Duodenal mucosa (tissue), 2 donors: Measurements from ENCODE around the gene SLC9A5.

Experiments
- H3K27ac ChIP-seq: one replicate; pipeline ENCODE4 v1.7.0; 2013; ENCODE audit warnings: low read depth, low read length
- H3K27me3 ChIP-seq, 2 donors: one replicate each; pipeline ENCODE4 v1.7.0; 2013; ENCODE audit warnings: low read length in 2 of 2, control low read depth in 1 of 2; ENCODE audit not compliant: insufficient read depth in 2 of 2, control insufficient read depth in 1 of 2
- H3K36me3 ChIP-seq, 2 donors: one replicate each; pipeline ENCODE4 v1.7.0; 2013; ENCODE audit warnings: low read length in 2 of 2, control low read depth in 1 of 2; ENCODE audit not compliant: insufficient read depth in 2 of 2, control insufficient read depth in 1 of 2
- H3K4me1 ChIP-seq, 2 donors: one replicate each; pipeline ENCODE4 v1.7.0; 2013; ENCODE audit warnings: low read length in 2 of 2, control low read depth in 1 of 2; ENCODE audit not compliant: insufficient read depth in 2 of 2, control insufficient read depth in 1 of 2
- H3K4me3 ChIP-seq, 2 donors: one replicate each; pipeline ENCODE4 v1.7.0; 2013; ENCODE audit warnings: low read length in 2 of 2, low read depth in 1 of 2
- H3K9ac ChIP-seq, 2 donors: one replicate each; pipeline ENCODE4 v1.7.0; 2013; ENCODE audit warnings: low read length in 2 of 2, low read depth in 1 of 2
- H3K9me3 ChIP-seq, 2 donors: one replicate each; pipeline ENCODE4 v1.7.0; 2013; ENCODE audit warnings: low read length in 2 of 2, control low read depth in 1 of 2; ENCODE audit not compliant: control insufficient read depth in 1 of 2

Gene SLC9A5, protein sequence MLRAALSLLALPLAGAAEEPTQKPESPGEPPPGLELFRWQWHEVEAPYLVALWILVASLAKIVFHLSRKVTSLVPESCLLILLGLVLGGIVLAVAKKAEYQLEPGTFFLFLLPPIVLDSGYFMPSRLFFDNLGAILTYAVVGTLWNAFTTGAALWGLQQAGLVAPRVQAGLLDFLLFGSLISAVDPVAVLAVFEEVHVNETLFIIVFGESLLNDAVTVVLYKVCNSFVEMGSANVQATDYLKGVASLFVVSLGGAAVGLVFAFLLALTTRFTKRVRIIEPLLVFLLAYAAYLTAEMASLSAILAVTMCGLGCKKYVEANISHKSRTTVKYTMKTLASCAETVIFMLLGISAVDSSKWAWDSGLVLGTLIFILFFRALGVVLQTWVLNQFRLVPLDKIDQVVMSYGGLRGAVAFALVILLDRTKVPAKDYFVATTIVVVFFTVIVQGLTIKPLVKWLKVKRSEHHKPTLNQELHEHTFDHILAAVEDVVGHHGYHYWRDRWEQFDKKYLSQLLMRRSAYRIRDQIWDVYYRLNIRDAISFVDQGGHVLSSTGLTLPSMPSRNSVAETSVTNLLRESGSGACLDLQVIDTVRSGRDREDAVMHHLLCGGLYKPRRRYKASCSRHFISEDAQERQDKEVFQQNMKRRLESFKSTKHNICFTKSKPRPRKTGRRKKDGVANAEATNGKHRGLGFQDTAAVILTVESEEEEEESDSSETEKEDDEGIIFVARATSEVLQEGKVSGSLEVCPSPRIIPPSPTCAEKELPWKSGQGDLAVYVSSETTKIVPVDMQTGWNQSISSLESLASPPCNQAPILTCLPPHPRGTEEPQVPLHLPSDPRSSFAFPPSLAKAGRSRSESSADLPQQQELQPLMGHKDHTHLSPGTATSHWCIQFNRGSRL

DNA sequence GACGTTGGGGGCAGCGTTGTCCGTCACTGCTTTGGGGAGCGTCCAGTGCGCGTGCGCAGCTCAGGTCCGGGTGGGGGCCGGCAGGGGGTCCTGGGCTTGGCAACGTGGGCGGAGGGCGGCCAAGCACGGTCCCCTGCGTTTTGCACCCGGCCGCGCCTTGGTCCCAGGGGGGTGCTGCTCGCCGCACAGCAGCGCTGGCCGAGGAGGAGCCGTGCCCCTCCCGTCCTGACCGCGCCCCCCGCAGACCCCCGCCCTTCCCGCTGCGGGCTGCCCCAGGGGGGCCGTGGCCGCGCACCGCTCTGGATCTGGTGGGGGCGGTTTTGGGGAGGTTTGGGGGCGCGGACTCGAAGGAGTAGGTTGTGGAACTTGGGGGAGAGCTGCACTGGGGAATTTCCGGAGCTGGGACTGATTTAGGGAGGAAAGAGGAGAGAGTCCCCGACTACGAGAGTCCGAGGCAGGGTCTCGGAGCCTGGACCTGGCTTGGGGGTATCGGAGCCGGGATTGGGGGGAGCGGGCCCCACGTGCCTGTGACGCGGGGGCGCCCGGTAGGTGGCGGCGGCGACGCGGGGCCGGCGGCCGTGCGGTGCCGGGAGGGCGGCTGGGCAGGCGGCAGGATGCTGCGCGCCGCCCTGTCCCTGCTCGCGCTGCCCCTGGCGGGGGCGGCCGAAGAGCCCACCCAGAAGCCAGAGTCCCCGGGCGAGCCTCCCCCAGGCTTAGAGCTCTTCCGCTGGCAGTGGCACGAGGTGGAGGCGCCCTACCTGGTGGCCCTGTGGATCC lies at the start of gene SLC9A5:
SLC9A5 (plus strand) TSS at position 579 of the 777 bp plus-strand sequence; CDS start at position 615, 36 bp downstream.
- peaks cover 19 to 31% of the 10 kb centered on the region in 2 donors for H3K27me3 ChIP-seq
- H3K36me3 ChIP-seq: no peaks in the 10 kb centered on the region
- no peaks in the 10 kb centered on the region for H3K9me3 ChIP-seq
- no peak within 1 kb of the TSS for H3K27ac ChIP-seq
- H3K4me1 ChIP-seq: peaks cover 30 to 40% of the 10 kb centered on the region in 2 donors
- peak within 1 kb of the TSS in 1 of 2 donors; percentile 54 for H3K9ac ChIP-seq
- H3K4me3 ChIP-seq: peak within 1 kb of the TSS; percentile 31 to 82

DNA sequence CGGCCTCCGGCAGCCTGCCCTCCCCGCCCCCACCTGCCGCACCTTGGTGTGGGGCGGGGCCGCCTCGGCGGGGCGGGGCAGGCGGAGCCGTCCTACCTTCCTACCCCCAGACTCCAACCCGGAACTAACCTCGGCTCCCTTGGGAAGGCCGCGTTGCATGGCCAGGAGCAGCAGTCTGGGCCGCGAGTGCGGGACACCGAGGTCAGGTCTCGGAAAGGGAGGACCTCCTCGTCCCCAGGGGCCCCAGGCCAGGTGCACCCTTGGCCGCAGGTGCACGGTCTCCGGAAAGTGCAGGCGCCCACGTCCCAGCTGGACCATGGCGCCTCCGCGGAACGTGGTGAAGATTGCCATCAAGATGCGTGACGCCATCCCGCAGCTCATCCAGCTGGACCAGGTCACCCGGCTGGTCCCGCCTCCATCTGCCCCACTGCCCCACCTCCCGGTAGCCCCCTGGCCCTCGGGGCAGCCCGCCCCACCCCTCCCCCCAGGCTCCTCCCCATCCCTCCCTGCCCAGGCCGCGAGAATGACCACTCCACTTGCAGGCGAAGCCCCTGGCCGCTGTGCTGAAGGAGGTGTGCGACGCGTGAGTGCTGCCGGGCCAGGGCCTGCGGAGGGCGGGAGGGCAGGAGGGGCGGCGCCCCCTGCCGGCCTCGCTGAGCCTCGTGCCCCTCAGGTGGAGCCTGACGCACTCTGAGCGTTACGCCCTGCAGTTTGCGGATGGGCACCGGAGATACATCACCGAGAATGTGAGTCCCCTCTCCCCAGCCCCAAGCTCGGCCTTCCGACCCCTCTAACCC lies 49.6 kb upstream of the SLC9A5 start, which contains the start of gene ELMO3:
ELMO3 (plus strand) TSS at position 121 of the 797 bp plus-strand sequence; CDS start at position 317, 196 bp downstream.
- H3K4me1 ChIP-seq: peaks cover 14 to 26% of the 10 kb centered on the region in 2 donors
- H3K27ac ChIP-seq: peak within 1 kb of the TSS; percentile 85
- H3K27me3 ChIP-seq: no peaks in the 10 kb centered on the region
- no peaks in the 10 kb centered on the region for H3K9me3 ChIP-seq
- H3K4me3 ChIP-seq: peak within 1 kb of the TSS; percentile 53 to 73
- peaks cover 45 to 82% of the 10 kb centered on the region in 2 donors for H3K36me3 ChIP-seq
- peak within 1 kb of the TSS; percentile 50 to 82 for H3K9ac ChIP-seq

DNA sequence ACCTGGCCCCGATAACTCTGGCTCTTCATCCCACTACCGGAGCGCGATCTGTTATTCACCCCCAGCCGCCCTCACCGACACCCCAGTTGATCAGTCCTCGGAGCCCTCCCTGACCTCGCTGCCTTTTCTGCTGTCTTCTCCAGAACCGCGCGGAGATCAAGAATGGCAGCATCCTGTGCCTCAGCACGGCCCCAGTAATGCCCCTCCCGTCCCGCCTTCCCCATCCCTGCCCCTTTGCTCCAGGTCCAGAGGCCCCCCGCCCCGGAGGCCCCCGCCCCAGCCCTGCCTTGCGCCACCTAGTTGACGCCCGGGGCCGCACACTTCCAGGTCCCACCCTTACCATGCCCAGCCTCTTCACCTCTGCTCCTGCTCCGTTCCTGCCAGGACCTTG lies 49.0 kb upstream of the SLC9A5 start:
- Histone ChIP-seq H3K36me3 (peaks cover 39 to 79% of the 10 kb centered on the region in 2 donors), H3K27ac (no peak overlapping the region), H3K4me3 (peak overlapping the region; percentile 53 to 73), H3K9me3 (no peaks in the 10 kb centered on the region), H3K9ac (peak overlapping the region; percentile 50 to 54), H3K4me1 (peaks cover 14 to 22% of the 10 kb centered on the region in 2 donors), H3K27me3 (no peaks in the 10 kb centered on the region)

DNA sequence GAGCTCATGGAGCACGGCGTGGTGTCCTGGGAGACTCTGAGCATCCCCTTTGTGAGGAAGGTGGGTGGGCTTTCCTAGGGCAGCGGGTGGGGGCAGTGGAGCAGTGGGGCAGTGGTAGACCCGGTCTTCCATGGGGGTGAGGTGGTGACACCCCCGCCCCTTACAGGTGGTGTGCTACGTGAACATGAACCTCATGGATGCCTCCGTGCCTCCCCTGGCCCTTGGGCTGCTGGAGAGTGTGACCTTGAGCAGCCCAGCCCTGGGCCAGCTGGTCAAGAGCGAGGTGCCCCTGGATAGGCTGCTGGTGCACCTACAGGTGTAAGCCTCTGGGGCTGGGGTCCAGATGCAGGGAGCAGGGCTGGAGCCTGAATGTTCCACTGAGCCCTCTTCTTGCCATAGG lies 48.3 kb upstream of the SLC9A5 start:
- Histone ChIP-seq H3K9me3 (no peaks in the 10 kb centered on the region), H3K27me3 (no peaks in the 10 kb centered on the region), H3K36me3 (peaks cover 33 to 73% of the 10 kb centered on the region in 2 donors), H3K9ac (peak overlapping the region in 1 of 2 donors; percentile 30), H3K4me1 (peaks cover 14 to 22% of the 10 kb centered on the region in 2 donors), H3K4me3 (peak overlapping the region in 1 of 2 donors; percentile 53), H3K27ac (no peak overlapping the region)

DNA sequence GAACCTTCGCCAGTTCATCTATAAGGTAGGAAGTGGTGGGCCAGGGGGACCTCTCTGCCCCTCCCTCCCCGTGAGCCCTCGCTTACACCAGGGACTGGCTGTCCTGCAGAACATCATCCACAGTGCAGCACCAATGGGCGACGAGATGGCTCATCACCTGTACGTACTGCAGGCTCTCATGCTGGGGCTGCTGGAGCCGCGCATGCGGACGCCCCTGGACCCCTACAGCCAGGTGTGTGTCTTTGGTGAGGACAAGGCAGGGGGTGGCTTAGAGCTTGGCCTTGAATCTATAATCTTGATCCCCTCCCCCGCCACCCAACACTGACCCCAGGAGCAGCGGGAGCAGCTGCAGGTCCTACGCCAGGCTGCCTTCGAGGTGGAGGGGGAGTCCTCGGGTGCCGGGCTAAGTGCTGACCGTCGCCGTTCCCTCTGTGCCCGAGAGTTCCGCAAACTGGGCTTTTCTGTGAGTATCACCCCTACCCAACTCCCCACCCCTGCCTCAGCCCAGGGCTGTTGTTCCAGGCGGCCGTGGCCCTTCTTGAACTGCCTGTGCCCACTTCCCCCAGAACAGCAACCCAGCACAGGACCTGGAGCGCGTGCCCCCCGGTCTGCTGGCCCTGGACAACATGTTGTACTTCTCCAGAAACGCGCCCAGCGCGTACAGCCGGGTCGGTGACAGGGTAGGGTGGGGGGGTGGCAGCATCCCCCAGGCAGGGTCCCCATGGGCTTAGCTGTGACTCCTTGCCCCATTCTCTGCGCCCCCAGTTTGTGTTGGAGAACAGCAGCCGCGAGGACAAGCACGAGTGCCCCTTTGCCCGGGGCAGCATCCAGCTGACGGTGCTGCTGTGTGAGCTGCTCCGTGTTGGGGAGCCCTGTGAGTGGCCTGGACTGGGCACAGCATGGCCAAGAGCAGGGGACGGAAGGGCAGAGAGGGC lies 47.1 kb upstream of the SLC9A5 start:
- H3K9ac ChIP-seq: no peak overlapping the region
- no peaks in the 10 kb centered on the region for H3K27me3 ChIP-seq
- no peak overlapping the region for H3K4me3 ChIP-seq
- no peak overlapping the region for H3K27ac ChIP-seq
- peaks cover 14 to 18% of the 10 kb centered on the region in 2 donors for H3K4me1 ChIP-seq
- H3K36me3 ChIP-seq: peaks cover 21 to 61% of the 10 kb centered on the region in 2 donors
- H3K9me3 ChIP-seq: no peaks in the 10 kb centered on the region

DNA sequence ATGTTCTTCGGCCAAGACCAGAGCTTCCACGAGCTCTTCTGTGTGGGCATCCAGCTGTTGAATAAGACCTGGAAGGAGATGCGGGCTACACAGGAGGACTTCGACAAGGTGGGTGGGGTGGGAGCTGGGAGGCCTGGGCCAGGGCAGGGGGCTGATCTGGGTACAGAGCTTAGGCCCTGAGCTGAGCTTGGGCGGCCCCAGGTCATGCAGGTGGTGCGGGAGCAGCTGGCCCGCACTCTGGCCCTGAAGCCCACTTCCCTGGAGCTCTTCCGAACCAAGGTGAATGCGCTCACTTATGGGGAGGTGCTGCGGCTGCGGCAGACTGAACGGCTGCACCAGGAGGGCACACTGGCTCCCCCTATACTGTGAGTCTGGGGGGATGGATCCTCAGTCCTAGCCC lies 46.4 kb upstream of the SLC9A5 start:
- H3K27me3 ChIP-seq: no peaks in the 10 kb centered on the region
- no peak overlapping the region for H3K4me3 ChIP-seq
- no peaks in the 10 kb centered on the region for H3K9me3 ChIP-seq
- H3K4me1 ChIP-seq: peaks cover 13 to 18% of the 10 kb centered on the region in 2 donors
- H3K27ac ChIP-seq: no peak overlapping the region
- peaks cover 14 to 53% of the 10 kb centered on the region in 2 donors for H3K36me3 ChIP-seq
- H3K9ac ChIP-seq: no peak overlapping the region

DNA sequence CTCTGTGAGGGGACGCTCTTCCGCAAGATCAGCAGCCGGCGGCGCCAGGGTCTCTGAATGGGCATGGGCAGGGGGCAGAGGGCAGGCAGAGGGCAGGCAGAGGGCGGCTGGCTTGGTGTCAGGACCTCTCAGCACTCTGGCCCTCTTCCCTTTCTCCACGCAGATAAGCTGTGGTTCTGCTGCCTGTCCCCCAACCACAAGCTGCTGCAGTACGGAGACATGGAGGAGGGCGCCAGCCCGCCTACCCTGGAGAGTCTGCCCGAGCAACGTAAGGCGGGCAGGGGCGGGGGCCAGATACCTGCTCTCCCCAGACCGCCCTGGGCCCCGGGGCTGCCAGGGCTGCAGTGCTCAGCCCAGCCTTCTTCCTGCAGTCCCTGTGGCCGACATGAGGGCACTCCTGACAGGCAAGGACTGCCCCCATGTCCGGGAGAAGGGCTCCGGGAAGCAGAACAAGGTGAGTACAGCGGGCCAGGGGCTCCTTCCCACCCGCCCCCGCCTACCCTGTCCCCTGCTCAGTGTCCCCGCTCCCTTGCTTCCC lies 45.8 kb upstream of the SLC9A5 start:
- Histone ChIP-seq H3K9me3 (no peaks in the 10 kb centered on the region), H3K9ac (no peak overlapping the region), H3K27me3 (no peaks in the 10 kb centered on the region), H3K4me3 (no peak overlapping the region), H3K4me1 (peaks cover 7 to 13% of the 10 kb centered on the region in 2 donors), H3K36me3 (peaks cover 11 to 47% of the 10 kb centered on the region in 2 donors), H3K27ac (no peak overlapping the region)

DNA sequence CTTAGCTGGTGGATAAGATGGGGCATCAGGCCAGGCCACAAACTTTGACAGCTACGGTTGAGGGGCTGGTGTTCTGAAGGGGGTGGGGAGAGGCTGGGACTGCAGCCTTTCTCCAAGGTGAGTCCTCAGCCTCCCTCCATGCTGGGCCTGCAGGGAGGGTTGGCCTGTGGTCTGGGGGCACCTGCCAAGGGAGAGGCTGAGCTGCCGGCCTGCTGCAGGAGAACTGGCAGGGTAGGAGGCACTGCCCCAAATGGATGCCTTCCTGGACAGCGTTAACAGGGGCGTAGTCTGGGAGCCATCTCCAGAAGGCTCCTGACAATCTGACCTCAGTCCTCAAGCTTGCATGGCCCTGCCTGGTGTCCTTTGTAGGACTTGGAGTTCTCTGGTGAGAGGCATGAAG lies 44.7 kb upstream of the SLC9A5 start:
- Histone ChIP-seq H3K4me3 (no peak overlapping the region), H3K27me3 (no peaks in the 10 kb centered on the region), H3K9me3 (no peaks in the 10 kb centered on the region), H3K4me1 (peaks cover 0 to 6% of the 10 kb centered on the region in 2 donors), H3K9ac (no peak overlapping the region), H3K27ac (no peak overlapping the region), H3K36me3 (peaks cover 11 to 43% of the 10 kb centered on the region in 2 donors)
